B cell (primary cell): ENCODE data around the gene SEPHS2. TPM values are rescaled to one million over a fixed set of nuclear protein-coding genes. Genes with fewer than 3 reads are reported as not detected.

Experiments used
- ATAC-seq: fragments of 200-7000 bp; cut with Tn5 transposase; one replicate; pipeline ENCODE4 v1.10.0; 2021; ENCODE audit warnings: low read depth, mild to moderate bottlenecking, moderate number of reproducible peaks, moderate library complexity
- CTCF ChIA-PET: fragments of 350-600 bp; sonication (Branson Sonifier 250); formaldehyde crosslinking; loops from one replicate; lab custom pipeline; 2021; ENCODE audit warnings: antibody characterized with exemption, inconsistent platforms; lab: Charles Lee
- POLR2A ChIA-PET: fragments of 350-600 bp; sonication (Branson Sonifier 250); formaldehyde crosslinking; loops from one replicate; lab custom pipeline; 2021; ENCODE audit warnings: antibody characterized with exemption; lab: Charles Lee
- DNase-seq: peaks from one replicate; pipeline ENCODE4 v3.0.0; 2013
- H2AFZ ChIP-seq: 2 replicates; pipeline ENCODE4 v1.6.1; 2012; ENCODE audit warnings: mild to moderate bottlenecking, low read depth, low read length; ENCODE audit not compliant: insufficient read depth, poor library complexity, severe bottlenecking
- H3K27ac ChIP-seq, 2 donors: 1 replicate in 1 of 2; 2 replicates in 1 of 2; pipeline ENCODE4 v1.5.1; 2012 to 2013; ENCODE audit warnings: low read length in 2 of 2, mild to moderate bottlenecking in 2 of 2, moderate library complexity in 1 of 2
- H3K27me3 ChIP-seq, 4 experiments: fragments of 200-600 bp in 1 of 4; sonication (generic) in 1 of 4; replicated peaks in 1 of 4; 1 replicate in 2 of 4; 2 replicates in 2 of 4; pipeline versions ENCODE4 v1.6.1 to v1.7.0; 2013 to 2016; ENCODE audit warnings: low read length in 3 of 4, mild to moderate bottlenecking in 2 of 4, mixed read lengths in 1 of 4, moderate library complexity in 1 of 4; ENCODE audit not compliant: insufficient read depth in 4 of 4, control insufficient read depth in 3 of 4; ENCODE audit errors: control extremely low read depth in 1 of 4
- H3K36me3 ChIP-seq, 2 experiments: replicated peaks in 1 of 2; 1 replicate in 1 of 2; 2 replicates in 1 of 2; pipeline versions ENCODE4 v1.6.1 to v1.7.1; 2013; ENCODE audit warnings: low read length in 1 of 2; ENCODE audit not compliant: insufficient read depth in 2 of 2, control insufficient read depth in 1 of 2; ENCODE audit errors: control extremely low read depth in 1 of 2, extremely low read depth in 1 of 2
- H3K4me1 ChIP-seq, 2 donors: fragments of 200-600 bp in 1 of 2; sonication (generic) in 1 of 2; 1 replicate in 1 of 2; 2 replicates in 1 of 2; pipeline versions ENCODE4 v1.5.1 to v1.6.1; 2013 to 2017; ENCODE audit warnings: low read length in 2 of 2; ENCODE audit not compliant: control insufficient read depth in 2 of 2, insufficient read depth in 2 of 2
- H3K4me2 ChIP-seq: replicated peaks from 2 replicates; pipeline ENCODE3; 2012; ENCODE audit warnings: mild to moderate bottlenecking, low read depth, low read length; ENCODE audit not compliant: poor library complexity, severe bottlenecking
- H3K4me3 ChIP-seq, 5 experiments: fragments of 200-600 bp in 1 of 5; sonication (generic) in 1 of 5; 1 replicate in 3 of 5; 2 replicates in 2 of 5; pipeline versions ENCODE4 v1.5.1 to v1.7.0; 2011 to 2016; ENCODE audit warnings: low read length in 4 of 5, mild to moderate bottlenecking in 4 of 5, low read depth in 2 of 5, control low read depth in 1 of 5, moderate library complexity in 1 of 5; ENCODE audit not compliant: insufficient read depth in 1 of 5; ENCODE audit errors: control extremely low read depth in 1 of 5, extremely low read depth in 1 of 5
- H3K79me2 ChIP-seq: fragments of 200-600 bp; sonication (generic); one replicate; pipeline ENCODE4 v1.6.0; 2016; ENCODE audit warnings: low read length; ENCODE audit not compliant: control insufficient read depth, insufficient read depth
- H3K9ac ChIP-seq: fragments of 200-600 bp; sonication (generic); 2 replicates; pipeline ENCODE4 v1.6.1; 2017; ENCODE audit warnings: mild to moderate bottlenecking, low read length, moderate library complexity
- H3K9me3 ChIP-seq, 3 donors: one replicate each; pipeline versions ENCODE4 v1.6.1 to v1.7.1; 2013; ENCODE audit warnings: low read length in 2 of 3; ENCODE audit not compliant: control insufficient read depth in 2 of 3, insufficient read depth in 1 of 3; ENCODE audit errors: control extremely low read depth in 1 of 3
- H4K20me1 ChIP-seq: 2 replicates; pipeline ENCODE4 v1.6.0; 2012; ENCODE audit warnings: mild to moderate bottlenecking, low read length; ENCODE audit not compliant: insufficient read depth, control insufficient read depth, poor library complexity, severe bottlenecking
- H3K27ac Mint-ChIP-seq: one replicate; pipeline ENCODE4 v1.8.0; 2021; ENCODE audit warnings: mixed read lengths
- H3K27me3 Mint-ChIP-seq: one replicate; pipeline ENCODE4 v1.8.0; 2021; ENCODE audit warnings: mixed read lengths
- H3K4me1 Mint-ChIP-seq: one replicate; pipeline ENCODE4 v1.8.0; 2021; ENCODE audit warnings: mixed read lengths
- H3K4me3 Mint-ChIP-seq: one replicate; pipeline ENCODE4 v1.8.0; 2021; ENCODE audit warnings: mixed read lengths
- H3K9me3 Mint-ChIP-seq: one replicate; pipeline ENCODE4 v1.8.0; 2022; ENCODE audit warnings: mixed read lengths; ENCODE audit not compliant: insufficient read depth
- CTCF ChIP-seq: fragments of 200-600 bp; IDR thresholded peaks from one replicate; pipeline ENCODE4 v1.8.0; 2022; ENCODE audit warnings: antibody characterized with exemption, mild to moderate bottlenecking
- EZH2 ChIP-seq: IDR thresholded peaks from 2 replicates; pipeline ENCODE4 v1.6.1; 2012; ENCODE audit warnings: borderline replicate concordance, low read depth, mild to moderate bottlenecking, moderate library complexity, low read length; ENCODE audit not compliant: insufficient read depth, poor library complexity, severe bottlenecking
- WGBS: methylation state at CpG from one replicate; pipeline ENCODE4 v1.1.5; 2013; ENCODE audit warnings: missing lambda C conversion rate; ENCODE audit not compliant: insufficient coverage; 5-methylcytosine and 5-hydroxymethylcytosine counted together
- intact Hi-C: fragments of 100-400 bp; cut with micrococcal nuclease; formaldehyde crosslinking; loops from one replicate; pipeline ENCODE4 v1.10.0; 2022
- polyA plus RNA-seq: library from polyadenylated mRNA; depleted of rRNA; stranded (reverse); fragments of >200 nt; gene quantifications from 2 replicates; pipeline ENCODE4 v1.2.3, GENCODE V29; 2012
- total RNA-seq, 2 donors: library from RNA; stranded (reverse); fragments of 120-200 nt in 1 of 2; gene quantifications; 1 replicate in 1 of 2; 2 replicates in 1 of 2; pipeline versions ENCODE4 v1.2.3 to v1.2.4, GENCODE V29; 2013 to 2022

SEPHS2 gene
- total and polyA plus RNA-seq, 2 donors (not counting 1 experiment from before 2014, with no cell fraction given): 13.8 to 63.2 TPM

DNA sequence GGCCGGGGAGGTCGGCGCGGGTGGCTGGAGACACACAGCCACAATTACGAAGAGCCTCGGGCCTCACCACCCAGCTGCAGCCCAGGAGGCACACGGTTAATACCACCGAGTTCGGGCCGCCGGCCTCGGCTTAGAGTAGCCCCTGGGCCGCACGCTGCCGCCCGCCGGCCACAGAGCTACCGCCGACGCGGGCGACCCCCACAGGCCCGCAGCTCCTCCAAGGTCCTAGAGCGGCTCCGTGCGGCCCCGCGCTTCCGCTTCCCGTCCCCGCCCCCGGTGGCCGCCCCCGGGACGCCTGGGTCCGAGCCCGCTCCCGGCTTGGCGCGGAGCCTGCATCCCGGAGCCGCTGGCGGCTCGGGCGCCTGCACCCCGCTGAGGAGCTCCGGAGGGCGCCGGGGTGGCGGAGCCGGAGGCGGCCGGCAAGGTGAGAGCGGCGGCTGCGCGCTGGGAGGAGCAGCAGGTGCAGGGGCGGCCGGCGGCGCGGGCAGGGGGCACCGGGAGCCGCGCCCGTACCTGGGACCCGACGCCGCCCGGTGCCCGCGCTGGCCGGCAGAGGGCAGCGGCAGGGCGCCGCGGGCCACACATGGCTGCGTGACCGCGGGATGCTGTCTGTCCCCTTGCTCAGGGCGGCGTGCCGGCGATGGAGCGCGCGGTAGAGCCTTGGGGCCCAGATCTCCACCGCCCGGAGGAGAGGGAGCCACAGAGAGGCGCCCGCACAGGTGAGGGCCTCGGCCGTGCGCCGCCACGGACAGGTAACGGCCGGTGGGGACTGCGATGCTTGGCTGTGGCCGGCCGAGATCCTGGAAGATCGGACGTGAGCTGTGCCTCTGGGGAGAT lies 50.3 kb downstream of the SEPHS2 start, which contains the start of gene ZNF48:
TSS of gene ZNF48 (plus strand) at position 266 of the 837 bp plus-strand sequence. CDS start at position 641, 375 bp downstream.
- Mint-ChIP-seq H3K9me3 (no peaks in the 10 kb centered on the region), H3K27ac (peak within 1 kb of the TSS; percentile 91), H3K4me1 (peaks cover 23% of the 10 kb centered on the region), H3K4me3 (peak within 1 kb of the TSS; percentile 92), H3K27me3 (no peaks in the 10 kb centered on the region)
- intact Hi-C loops: loop anchor here (1.0 to 10.0 kb wide), 7 partner anchors 13 to 531 kb away; partner anchors contain the start of genes CD2BP2, CDIPT, SEPTIN1 and TBC1D10B
- no peaks in the 10 kb centered on the region for H3K27me3 ChIP-seq
- no peak for TF ChIP-seq EZH2
- peak; percentile 26 for TF ChIP-seq CTCF
- H3K4me3 ChIP-seq: peak within 1 kb of the TSS; percentile 32 to 75 (median 66)
- H3K27ac ChIP-seq: peak within 1 kb of the TSS in 1 of 2 donors; percentile 64
- H3K79me2 ChIP-seq: peaks cover 26% of the 10 kb centered on the region
- peaks cover 25% of the 10 kb centered on the region for H4K20me1 ChIP-seq
- ChIA-PET POLR2A (interaction anchor here (0.5 to 4.7 kb wide), 15 partner anchors 12 to 497 kb away, joined by 3 to 51 read pairs (median 4); partner anchors contain the start of genes CD2BP2, SEPTIN1, TBC1D10B and ZNF771), CTCF (interaction anchor here (0.5 to 5.0 kb wide), 13 partner anchors 10 to 434 kb away, joined by 3 to 65 read pairs (median 5); partner anchors contain the start of genes DCTPP1, SEPTIN1, TBC1D10B and TMEM219)
- H3K9me3 ChIP-seq: no peaks in the 10 kb centered on the region
- peak within 1 kb of the TSS; percentile 87 for H3K4me2 ChIP-seq
- peak; percentile 95 for ATAC-seq
- peaks cover 13 to 31% of the 10 kb centered on the region in 2 donors for H3K4me1 ChIP-seq
- DNase-seq: peak; percentile 87
- peak within 1 kb of the TSS; percentile 71 for H3K9ac ChIP-seq
- H3K36me3 ChIP-seq: peaks cover 0 to 16% of the 10 kb centered on the region in 2 experiments
- under 1% methylated on average over 99 of the region's 103 CpGs for whole genome bisulfite sequencing
- peak within 1 kb of the TSS; percentile 95 for H2AFZ ChIP-seq
